MM.1S (cell line): ENCODE results near the gene TBX2.

Experiments used
- DNase-seq: peaks from one replicate; pipeline ENCODE4 v3.0.0-alpha.2; 2015
- H2AFZ ChIP-seq: fragments of 300-600 bp; sonication (generic); 2 replicates; pipeline ENCODE4 v1.6.0; 2016; ENCODE audit warnings: antibody characterized with exemption, low read length
- H3F3A ChIP-seq: fragments of 300-600 bp; sonication (generic); 2 replicates; pipeline ENCODE4 v1.6.1; 2016; ENCODE audit warnings: mild to moderate bottlenecking, antibody characterized with exemption, low read length, moderate library complexity, mixed read lengths; ENCODE audit not compliant: insufficient read depth
- H3K27ac ChIP-seq: fragments of 300-600 bp; sonication (generic); 2 replicates; pipeline ENCODE4 v1.5.1; 2016; ENCODE audit warnings: mild to moderate bottlenecking, low read length
- H3K27me3 ChIP-seq: fragments of 300-600 bp; sonication (generic); replicated peaks from 2 replicates; pipeline ENCODE4 v1.6.0; 2016; ENCODE audit warnings: low read length; ENCODE audit not compliant: insufficient read depth
- H3K36me3 ChIP-seq: fragments of 300-600 bp; sonication (generic); replicated peaks from 2 replicates; pipeline ENCODE4 v1.6.1; 2016; ENCODE audit warnings: mild to moderate bottlenecking, low read length, mixed read lengths; ENCODE audit not compliant: insufficient read depth
- H3K4me1 ChIP-seq: fragments of 300-600 bp; sonication (generic); 2 replicates; pipeline ENCODE4 v1.6.1; 2016; ENCODE audit warnings: low read length, mixed read lengths
- H3K4me2 ChIP-seq: fragments of 300-600 bp; sonication (generic); 2 replicates; pipeline ENCODE4 v1.6.0; 2016; ENCODE audit warnings: low read depth, low read length
- H3K4me3 ChIP-seq: fragments of 300-600 bp; sonication (generic); 2 replicates; pipeline ENCODE4 v1.5.1; 2016; ENCODE audit warnings: low read length, mixed read lengths
- H3K79me2 ChIP-seq: fragments of 300-600 bp; sonication (generic); 2 replicates; pipeline ENCODE4 v1.6.1; 2016; ENCODE audit warnings: mixed run types, low read length, mixed read lengths
- H3K9ac ChIP-seq: fragments of 300-600 bp; sonication (generic); 2 replicates; pipeline ENCODE4 v1.6.1; 2016; ENCODE audit warnings: low read length, mixed read lengths
- H3K9me2 ChIP-seq: fragments of 300-600 bp; sonication (generic); replicated peaks from 2 replicates; pipeline ENCODE4 v1.6.1; 2016; ENCODE audit warnings: mild to moderate bottlenecking, low read length, mixed read lengths; ENCODE audit not compliant: insufficient read depth
- H3K9me3 ChIP-seq: fragments of 300-600 bp; sonication (generic); replicated peaks from 2 replicates; pipeline ENCODE4 v1.6.1; 2016; ENCODE audit warnings: mild to moderate bottlenecking, low read length, mixed read lengths; ENCODE audit not compliant: insufficient read depth
- H4K20me1 ChIP-seq: fragments of 300-600 bp; sonication (generic); 2 replicates; pipeline ENCODE4 v1.6.1; 2016; ENCODE audit warnings: mild to moderate bottlenecking, low read length, moderate library complexity, mixed read lengths; ENCODE audit not compliant: insufficient read depth
- CTCF ChIP-seq: fragments of 300-600 bp; sonication (generic); IDR thresholded peaks from 2 replicates; pipeline ENCODE4 v1.5.1; 2016; ENCODE audit warnings: antibody characterized with exemption, low read length, mixed read lengths
- EZH2 ChIP-seq: fragments of 300-600 bp; sonication (generic); optimal IDR thresholded peaks from 2 replicates; pipeline ENCODE3; 2017; ENCODE audit warnings: low read depth, mild to moderate bottlenecking, antibody characterized with exemption, low read length, mixed read lengths
- EZH2phosphoT487 ChIP-seq: fragments of 300-600 bp; sonication (generic); IDR thresholded peaks from 2 replicates; pipeline ENCODE4 v1.6.1; 2018; ENCODE audit warnings: antibody characterized with exemption, low read length

Gene TBX2

DNA sequence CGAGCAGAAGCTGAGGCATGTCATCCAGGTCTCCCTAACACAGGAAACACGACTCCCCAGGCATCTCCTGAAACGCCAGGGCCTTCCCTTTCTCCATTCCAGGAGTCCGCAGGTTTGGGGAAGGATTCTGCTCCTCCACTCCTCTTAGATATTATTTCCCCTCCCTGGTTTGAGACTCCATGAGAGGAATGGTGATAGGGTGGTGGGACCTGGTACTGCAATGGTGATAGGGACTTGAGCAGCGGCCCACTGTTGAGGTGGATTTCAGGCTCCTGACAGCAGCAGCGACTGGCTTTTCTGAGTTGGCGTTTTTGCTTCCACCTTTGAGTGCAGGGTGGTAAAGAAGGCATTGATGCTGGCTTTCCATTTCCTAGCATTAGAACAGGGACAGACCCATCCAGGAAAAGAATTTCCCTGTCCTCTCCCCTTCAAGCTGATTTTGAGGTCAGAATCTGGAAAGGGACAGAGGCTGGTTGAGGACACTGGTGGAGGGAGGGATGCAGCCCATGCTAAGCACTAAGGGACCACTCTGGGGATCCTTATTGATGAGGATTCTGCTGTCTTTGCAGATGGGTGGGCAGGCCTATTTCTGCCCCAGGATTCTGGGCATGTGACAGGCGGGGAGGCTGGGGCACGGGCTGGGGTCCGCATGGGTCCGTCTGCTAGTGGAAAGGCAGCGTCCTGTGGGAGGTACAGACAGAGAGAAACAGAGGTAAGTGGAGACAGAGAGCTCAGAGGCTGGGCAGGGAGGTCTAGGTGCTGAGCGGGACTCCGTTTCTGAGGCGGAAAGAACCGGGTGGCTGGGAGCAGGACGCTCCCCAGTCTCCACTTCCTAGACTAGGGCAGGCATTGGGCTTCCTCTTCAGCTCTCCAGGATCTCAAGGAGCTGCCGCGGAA is 51.2 kb downstream of the TBX2 start:
- Histone ChIP-seq H3K9me3 (no peaks in the 10 kb centered on the region), H3K27me3 (0 out of 2 replicates have a peak, but pooled peaks cover 3% of the 10 kb centered on the region), H2AFZ (no peak overlapping the region), H3K4me3 (no peak overlapping the region), H3K79me2 (no peaks in the 10 kb centered on the region), H4K20me1 (no peaks in the 10 kb centered on the region), H3K4me2 (no peak overlapping the region), H3F3A (no peaks in the 10 kb centered on the region), H3K27ac (no peak overlapping the region), H3K4me1 (no peaks in the 10 kb centered on the region), H3K36me3 (no peaks in the 10 kb centered on the region), H3K9me2 (no peaks in the 10 kb centered on the region), H3K9ac (no peak overlapping the region)
- TF ChIP-seq EZH2phosphoT487: no peak
- no peak for DNase-seq

DNA sequence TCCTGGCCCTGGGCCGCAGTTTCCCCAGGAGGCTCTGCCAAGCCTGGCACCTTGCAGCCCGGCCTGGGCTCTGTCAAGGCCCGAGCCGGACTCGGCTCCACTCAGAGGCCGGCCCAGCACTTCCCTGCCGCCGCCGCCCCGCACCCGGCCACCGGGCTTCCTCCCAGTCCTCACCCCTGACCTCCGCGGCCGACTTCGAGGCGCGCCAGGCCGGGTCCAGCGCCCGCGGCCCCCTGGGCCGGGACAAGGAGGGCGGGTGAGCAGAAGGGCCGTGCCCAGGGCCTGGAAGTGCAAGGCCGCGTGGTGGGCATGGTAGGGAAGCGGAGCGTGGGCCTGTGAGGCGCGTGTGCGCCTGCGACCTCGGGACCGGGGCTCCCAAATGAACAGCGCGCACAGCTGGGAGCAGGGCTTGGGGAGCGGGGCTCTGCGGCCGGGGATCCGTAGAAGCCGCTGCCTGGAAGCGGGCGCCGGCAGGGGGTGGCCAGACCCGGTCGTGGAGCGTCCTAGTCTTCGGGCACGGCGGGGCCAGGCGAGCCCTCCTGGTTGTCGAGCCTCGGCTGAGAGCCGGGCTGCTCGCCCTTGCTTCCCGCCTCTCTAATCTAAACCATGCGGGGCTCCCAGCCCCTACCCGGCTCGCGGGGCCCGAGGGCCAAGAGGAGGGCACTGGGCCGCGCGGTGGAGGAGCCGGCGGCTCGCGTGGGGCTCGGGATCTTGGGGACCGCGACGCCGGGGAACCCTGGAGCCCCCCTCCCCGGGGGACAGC is 52.1 kb downstream of the TBX2 start:
- no peak overlapping the region for H2AFZ ChIP-seq
- H3K27ac ChIP-seq: no peak overlapping the region
- H3F3A ChIP-seq: no peaks in the 10 kb centered on the region
- 0 out of 2 replicates have a peak, but pooled peaks cover 3% of the 10 kb centered on the region for H3K27me3 ChIP-seq
- no peaks in the 10 kb centered on the region for H3K9me3 ChIP-seq
- H3K36me3 ChIP-seq: no peaks in the 10 kb centered on the region
- TF ChIP-seq EZH2: no peak
- no peak for TF ChIP-seq CTCF
- TF ChIP-seq EZH2phosphoT487: no peak
- H4K20me1 ChIP-seq: no peaks in the 10 kb centered on the region
- no peak overlapping the region for H3K9ac ChIP-seq
- H3K4me3 ChIP-seq: no peak overlapping the region
- no peaks in the 10 kb centered on the region for H3K79me2 ChIP-seq
- no peak for DNase-seq
- H3K9me2 ChIP-seq: no peaks in the 10 kb centered on the region
- H3K4me2 ChIP-seq: no peak overlapping the region
- H3K4me1 ChIP-seq: no peaks in the 10 kb centered on the region

DNA sequence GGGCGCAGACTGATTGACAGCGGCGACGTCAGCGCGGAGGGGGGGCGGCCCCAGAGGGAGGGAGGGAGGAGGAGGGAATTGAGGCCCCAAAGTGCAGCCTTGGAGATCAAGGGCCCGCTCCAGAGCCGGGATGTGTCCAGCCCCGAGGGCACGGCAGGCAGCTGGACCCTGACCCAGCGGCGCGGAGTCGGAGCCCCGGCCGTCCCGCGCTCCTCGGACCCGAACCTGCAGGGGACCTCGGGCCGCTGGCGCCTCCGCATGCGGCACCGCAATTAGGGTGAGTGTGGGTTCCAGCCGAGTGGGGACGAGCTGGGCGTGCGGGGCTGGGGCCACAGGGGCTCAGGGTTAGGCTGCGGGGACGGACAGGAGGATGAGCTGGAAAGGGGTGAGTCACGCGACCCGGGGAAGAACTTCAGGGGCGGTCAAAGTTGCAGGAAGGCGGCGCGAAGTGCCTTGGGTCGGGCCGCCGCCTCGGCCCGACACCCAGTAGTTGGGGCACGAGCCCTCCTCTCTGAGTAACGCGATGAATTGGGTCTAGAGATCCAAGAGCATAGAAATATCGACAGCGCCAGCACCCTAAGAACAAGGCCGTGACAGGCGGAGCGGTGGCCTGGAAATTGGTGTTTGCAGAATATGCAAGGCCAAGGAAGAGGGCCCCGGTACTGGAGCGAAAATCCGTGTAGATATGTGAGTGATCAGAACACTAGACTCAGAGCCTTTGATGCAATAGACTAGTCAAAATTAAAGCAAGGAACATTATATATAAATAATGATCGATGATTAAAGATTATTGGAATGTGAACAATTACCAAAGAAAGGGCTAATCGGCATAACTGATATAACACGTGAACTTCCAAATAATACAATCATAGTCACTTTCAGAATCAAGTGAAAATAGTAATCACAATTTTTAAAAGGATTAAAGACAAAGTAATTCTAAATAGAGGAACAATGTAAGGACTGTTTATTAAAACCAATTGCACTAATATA is 53.0 kb downstream of the TBX2 start, which contains the start of gene TBX4:
TSS of gene TBX4 (plus strand) at position 122 of the 990 bp plus-strand sequence. CDS start 4,069 bp downstream, outside the sequence.
- no peak for TF ChIP-seq EZH2phosphoT487

More for the DNA sequence above, 53.0 kb downstream of the TBX2 start, which contains the start of gene TBX4:
- Histone ChIP-seq H3K4me2 (no peak within 1 kb of the TSS), H3K36me3 (no peaks in the 10 kb centered on the region), H3K9me3 (no peaks in the 10 kb centered on the region), H2AFZ (no peak within 1 kb of the TSS), H3K79me2 (no peaks in the 10 kb centered on the region), H3K9ac (no peak within 1 kb of the TSS), H3K4me1 (no peaks in the 10 kb centered on the region), H4K20me1 (no peaks in the 10 kb centered on the region), H3F3A (no peaks in the 10 kb centered on the region), H3K9me2 (no peaks in the 10 kb centered on the region), H3K4me3 (no peak within 1 kb of the TSS), H3K27ac (no peak within 1 kb of the TSS), H3K27me3 (0 out of 2 replicates have a peak, but pooled peaks cover 3% of the 10 kb centered on the region)
- DNase-seq: no peak
